Stimulated activated CD4-positive, alpha-beta T cell treated with anti-CD3 and anti-CD28 coated beads, Interleukin-1b, Interleukin-23, amount 100 ng/mL, for 24 hours (primary cell): ENCODE measurements around the gene COX4I1.
"Not testable (repeated sequence)": the region's sequence is repeated elsewhere in the genome, so short reads cannot be mapped to it uniquely, and the experiment has no call there.

ENCODE experiments used
- DNase-seq, 4 experiments: peaks; one replicate each; pipeline ENCODE4 v3.0.0-alpha.2; 2020; ENCODE audit warnings: low read depth in 4 of 4, low spot score in 1 of 4

Gene COX4I1

DNA sequence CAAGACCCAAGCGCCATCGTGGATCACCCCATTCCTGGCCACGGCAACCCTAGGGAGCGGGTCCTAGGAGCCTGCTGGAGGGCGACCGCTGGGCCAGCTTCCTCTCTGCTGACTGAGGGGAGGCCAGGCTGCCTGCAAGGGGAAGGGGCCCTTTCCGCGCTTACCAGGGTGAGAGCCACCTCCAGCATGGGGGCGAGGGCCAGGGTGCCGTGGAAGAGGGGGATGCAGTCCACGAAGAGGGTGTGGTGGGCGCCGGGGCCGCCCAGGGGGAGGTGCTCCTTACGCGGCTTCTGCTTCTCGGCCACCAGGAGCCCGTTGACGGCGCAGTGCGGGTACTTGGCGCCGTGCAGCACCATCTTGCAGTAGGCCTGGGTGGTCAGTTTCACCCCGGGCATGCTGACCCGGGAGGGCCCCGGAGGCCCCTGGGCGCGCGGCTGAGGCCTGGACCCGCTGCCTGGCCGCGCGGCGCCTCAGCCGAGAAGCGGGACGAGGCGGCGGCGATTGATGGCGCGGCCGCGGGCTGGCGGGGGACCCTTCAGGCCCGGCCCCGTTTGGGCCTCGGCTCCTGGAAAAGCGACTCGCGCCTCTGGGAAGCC is 496 bp upstream of the COX4I1 start:
- peak in 2 of 4 experiments; percentile 6 to 10 for DNase-seq

DNA sequence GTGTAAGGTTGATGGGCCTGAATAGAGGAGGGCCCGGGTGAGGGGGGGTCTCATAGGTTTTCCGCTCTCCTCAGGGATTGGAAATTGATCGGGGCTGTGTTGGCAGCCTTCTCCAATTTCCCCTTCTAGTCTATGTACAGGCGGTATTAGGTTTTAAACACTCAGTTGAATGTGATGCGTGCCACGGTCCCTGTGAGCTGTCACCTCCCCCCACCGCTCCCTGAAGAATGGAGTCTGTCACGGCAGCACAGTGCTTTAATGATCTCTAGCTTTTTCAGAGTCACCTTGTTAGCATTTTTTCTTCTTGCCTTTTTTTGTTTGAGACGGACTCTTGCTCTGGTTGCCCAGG is 800 bp downstream of the COX4I1 start:
- DNase-seq, result no peak

DNA sequence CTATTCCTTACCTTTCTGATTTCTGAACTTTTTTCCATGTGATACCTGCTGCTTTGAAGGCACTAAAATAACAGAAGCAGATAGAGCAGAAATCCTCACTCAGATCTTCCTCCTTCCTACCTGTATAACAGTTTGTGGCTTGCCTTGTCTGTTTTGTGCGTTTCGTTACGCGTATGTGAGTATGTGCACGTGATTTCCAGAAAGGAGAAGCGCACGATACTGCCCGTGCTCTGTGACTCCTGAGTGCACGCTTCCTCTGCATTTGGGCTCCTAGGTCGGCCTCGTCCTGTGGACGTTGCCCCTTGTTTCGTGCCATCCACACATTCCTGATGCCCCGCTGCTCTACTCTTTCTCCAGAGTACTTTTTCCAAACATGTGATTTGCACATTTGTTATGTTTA is 4.1 kb downstream of the COX4I1 start:
- DNase-seq, result no peak

DNA sequence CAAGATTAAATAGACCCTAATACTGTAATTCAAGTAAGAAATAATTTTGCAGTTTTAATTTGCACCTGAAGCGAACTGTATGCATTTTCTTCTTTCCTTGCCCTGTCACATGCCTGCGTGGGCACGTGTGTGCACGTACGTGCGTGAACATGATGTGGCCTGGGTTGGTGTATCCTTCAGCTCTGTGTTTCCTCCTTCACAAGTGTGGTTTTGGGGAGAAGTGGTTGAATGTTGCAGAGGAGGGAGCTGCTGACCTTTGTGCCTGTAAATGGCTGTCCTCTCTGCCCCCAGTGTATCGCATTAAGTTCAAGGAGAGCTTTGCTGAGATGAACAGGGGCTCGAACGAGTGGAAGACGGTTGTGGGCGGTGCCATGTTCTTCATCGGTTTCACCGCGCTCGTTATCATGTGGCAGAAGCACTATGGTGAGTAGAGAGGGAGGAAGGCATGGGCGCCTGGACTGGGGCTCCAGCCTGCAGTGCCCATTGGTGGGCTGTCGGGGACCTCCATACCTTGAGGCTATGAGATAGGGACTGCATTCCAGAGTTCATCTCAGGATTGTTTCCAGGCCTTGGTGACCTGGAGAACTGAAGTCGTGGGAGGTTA is 6.0 kb downstream of the COX4I1 start:
- no peak for DNase-seq

DNA sequence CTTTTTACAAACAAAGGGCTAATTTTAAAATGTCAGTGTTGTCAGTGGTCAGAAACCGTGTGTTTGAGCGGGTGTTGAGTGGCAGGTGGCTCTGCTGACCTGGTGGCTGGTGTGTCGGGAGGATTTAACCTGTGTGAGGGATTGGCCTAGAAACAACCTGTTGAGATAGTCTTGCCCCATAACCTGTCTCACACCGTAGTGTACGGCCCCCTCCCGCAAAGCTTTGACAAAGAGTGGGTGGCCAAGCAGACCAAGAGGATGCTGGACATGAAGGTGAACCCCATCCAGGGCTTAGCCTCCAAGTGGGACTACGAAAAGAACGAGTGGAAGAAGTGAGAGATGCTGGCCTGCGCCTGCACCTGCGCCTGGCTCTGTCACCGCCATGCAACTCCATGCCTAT is 7.0 kb downstream of the COX4I1 start:
- DNase-seq, result no peak

DNA sequence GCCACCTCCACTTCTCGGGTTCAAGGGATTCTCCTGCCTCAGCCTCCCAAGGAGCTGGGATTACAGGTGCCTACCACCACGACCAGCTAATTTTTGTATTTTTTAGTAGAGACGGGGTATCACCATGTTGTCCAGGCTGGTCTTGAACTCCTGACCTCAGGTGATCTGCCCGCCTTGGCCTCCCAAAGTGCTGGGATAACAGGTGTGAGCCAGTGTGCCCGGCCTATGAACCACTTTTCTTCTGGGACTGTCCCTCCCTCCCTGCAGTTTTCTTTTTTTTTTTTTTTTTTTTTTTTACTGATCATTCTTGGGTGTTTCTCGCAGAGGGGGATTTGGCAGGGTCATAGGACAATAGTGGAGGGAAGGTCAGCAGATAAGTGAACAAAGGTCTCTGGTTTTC is 7.8 kb downstream of the COX4I1 start:
- DNase-seq, result not testable (repeated sequence)

DNA sequence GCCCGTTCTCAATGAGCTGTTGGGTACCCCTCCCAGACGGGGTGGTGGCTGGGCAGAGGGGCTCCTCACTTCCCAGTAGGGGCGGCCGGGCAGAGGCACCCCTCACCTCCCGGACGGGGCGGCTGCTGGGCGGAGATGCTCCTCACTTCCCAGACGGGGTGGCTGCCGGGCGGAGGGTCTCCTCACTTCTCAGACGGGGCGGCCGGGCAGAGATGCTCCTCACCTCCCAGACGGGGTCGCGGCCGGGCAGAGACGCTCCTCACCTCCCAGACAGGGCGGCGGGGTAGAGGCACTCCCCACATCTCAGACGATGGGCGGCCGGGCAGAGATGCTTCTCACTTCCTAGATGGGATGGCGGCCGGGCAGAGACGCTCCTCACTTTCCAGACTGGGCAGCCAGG is 8.6 kb downstream of the COX4I1 start:
- not testable (repeated sequence) for DNase-seq

DNA sequence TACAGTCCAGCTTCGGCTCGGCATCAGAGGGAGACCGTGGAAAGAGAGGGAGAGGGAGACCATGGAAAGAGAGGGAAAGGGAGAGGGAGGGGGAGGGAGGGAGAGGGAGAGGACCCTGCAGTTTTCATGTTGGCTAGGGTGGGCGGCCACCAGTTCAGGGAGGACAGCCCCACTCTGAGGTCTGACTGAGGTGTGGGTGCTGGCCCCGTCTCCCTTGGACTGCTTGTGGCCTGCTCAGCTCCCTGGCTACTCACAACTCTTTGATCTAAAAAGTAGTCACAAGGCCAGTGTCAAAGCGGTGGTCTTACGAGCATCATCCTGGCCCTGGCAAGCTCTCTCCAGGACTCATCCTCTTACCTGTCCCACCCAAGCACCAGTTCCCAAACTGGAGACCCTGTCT is 9.4 kb downstream of the COX4I1 start:
- no peak for DNase-seq

DNA sequence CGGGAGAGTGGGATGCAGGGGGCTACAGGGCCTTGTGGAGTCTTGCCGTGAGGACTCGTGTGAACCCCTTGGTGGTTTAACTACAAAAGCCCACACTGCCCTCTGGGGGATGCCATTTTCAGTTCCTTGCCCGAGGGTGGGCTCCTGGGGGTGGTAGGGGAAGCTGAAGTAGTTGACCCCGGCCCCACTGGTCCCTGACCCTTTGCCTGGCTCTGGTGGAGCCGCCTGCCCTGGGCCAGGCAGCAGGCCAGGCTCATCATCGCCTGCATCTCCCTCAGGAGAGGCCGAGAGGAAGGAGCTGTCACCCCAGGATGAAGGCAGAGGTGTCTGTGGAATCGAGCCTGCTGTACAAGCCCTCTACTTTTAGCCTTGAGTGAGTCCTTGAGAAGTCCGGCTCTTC is 10.2 kb downstream of the COX4I1 start:
- no peak for DNase-seq

DNA sequence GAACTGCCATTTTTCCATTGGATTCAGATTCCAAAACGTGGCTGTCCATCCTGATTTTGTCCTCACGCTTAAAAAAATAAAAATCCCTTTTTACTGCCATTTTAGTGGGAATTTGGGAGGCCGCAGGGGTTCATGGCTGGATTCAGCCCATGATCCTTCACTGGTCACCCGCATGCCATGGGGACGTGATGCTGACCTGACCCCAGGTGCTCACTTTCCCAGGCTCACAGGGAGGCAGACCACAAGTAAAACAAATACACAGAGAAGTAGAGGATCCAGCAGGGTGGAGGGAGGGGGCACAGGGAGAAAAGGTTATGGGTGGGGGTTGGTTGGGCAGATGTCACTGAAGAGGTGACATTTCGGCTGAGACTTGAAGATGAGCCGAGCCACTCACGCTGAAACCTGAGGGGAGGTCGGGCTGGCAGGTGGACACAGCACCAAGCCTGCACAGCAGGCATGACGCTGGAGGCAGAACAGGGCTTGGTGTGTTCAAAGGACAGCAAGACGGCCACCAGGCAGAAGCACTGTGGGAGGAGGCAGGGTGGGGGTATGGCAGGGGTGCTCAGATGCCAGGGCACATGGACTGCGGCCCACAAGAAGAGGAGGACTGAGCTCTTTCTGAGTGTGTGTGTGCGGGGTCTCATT is 10.7 kb downstream of the COX4I1 start:
- no peak for DNase-seq

DNA sequence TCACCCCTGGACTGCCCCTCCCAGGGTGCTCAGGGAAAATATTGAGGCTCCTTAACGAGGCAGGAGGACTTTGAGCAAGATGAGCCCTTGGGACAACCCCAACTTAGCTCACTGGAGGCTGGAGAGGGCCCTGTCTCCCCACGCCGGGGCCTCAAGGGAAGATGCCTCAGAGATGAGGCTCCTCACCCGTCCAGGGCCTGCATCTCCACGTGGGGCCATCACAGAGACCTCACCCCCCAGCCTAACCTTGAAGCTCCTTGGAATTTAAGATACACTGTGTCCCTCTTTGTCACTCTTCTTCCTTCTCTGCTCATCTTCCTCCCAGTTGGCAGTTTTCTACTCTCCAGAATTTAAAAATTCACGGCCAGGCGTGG is 11.2 kb downstream of the COX4I1 start:
- no peak for DNase-seq

DNA sequence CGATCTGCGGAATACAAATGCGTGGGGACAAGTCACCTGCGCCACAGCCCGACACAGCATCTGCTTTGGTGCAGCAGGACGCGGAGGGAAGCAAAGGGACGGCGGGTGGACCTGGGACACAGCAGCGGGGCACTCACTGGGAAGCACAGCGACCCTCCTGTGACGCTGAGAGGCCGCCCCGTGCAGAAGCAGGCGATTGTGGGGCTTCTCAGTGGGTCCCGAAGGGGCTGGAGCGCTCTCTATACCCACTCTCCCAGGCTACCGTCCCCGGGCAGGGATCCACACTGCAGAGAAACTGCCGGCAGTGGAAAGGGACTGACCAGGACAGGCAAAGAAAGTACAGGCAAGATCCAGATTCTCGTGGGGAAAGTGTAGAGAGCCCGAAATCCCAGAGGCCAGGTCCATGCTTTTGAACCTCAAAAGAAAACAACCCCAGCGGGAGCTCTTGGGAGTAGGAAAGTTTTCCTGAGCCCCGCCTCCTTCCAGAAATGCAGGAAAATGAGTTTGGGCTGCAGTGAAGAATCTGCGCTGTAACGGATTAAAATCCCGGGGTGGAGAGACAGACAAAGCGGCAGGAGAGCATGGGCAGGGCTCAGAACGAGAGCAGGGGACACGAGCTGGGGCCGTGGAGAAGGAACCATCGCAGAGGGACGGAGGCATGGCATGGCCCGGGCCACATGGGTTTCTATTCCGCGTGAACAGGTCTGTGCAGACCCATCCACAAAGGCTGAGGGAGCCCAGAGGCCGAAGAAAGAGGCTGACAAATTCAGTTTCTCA is 12.7 kb downstream of the COX4I1 start:
- no peak for DNase-seq

DNA sequence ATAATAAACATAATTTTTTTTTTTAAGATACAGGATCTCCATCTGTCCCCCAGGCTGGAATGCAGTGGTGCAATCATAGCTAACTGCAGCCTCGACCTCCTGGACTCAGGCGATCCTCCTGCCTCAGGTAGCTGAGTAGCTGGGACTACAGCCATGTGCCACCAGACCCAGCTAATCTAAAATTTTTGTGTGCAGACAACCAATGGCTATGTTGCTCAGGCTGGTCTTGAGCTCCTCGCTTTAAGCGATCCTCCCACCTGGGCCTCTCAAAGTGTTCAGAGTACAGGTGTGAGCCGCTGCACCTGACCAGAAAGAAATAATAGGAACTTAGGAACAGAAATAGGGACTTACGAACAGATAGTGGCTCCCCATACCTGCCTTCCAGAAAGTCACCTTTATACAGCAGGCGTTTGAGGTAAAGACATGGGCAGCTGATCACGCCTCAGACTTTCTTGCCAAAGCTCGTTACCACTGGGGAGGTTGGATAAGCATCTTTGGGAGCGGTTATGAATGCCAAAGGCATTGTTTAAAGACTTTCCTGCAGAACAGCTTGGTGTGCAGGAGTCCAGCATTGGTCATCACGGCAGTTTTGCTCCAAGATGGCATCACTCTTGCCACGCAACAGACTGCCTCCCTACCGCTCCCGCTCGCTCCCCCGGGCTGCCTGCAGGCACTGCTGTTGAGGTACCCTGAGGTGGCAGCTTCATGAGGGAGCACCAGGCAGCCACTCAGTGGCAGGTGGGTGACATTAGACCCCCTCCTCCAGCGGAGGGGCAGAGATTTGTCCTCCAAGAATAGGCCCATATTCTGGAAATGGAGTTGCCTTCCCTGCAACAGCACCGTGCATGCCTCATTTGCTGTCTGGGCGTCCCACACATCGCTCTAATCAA is 13.6 kb downstream of the COX4I1 start:
- no peak for DNase-seq

DNA sequence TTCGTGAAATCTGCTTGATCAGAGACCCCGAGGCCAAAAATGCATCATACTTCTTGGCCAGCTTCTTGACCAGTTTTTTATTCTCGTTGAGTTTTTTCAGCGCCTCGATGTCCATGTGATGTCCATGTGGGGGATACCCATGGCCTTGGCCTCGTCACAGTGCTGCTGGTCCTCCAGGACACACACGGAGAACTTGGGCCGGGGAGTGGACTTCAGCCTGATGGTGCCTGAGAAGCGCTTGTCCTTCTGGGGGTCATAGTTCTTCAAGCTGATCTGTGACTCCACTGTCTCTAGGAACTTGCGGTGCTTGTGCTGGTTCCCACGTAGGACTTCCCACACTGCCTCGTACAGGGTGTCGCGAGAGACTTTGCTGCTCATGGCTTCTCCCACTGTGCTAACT is 16.7 kb downstream of the COX4I1 start:
- no peak for DNase-seq

DNA sequence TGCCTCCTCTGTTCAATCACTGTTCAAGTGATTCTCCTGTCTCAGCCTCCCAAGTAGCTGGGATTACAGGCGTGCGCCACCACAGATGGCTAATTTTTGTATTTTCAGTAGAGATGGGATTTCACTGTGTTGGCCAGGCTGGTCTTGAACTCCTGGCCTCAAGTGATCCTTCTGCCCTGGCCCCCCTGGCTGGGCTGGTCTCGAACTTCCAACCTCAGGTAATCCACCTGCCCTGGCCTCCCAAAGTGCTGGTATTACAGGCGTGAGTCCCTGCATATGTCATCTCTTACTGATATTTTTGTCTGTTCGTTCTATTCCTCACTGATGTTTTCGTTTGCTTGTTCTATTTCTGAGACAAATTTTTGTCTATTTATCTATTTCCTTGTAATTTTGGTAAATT is 17.7 kb downstream of the COX4I1 start:
- DNase-seq, result not testable (repeated sequence)

DNA sequence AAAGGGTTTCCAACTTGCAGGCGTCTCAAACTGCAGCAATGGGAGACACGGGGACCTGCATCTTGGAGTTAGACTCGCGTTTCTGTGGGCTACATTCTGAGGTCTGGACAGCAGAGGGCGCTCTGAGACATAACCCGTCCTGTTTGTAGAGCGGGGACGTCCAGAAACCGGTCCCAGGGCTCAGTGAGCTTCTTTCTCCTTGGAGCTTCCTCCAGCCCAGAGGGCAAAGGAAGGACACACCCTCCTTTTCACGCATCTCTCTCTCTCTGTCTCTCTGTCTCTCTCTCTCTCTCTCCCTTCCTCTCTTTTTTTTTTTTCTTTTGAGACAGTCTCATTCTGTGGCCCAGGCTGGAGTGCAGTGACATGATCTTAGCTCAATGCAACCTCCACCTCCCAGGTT is 19.8 kb downstream of the COX4I1 start:
- peak; percentile 79 to 88 (median 82) for DNase-seq

DNA sequence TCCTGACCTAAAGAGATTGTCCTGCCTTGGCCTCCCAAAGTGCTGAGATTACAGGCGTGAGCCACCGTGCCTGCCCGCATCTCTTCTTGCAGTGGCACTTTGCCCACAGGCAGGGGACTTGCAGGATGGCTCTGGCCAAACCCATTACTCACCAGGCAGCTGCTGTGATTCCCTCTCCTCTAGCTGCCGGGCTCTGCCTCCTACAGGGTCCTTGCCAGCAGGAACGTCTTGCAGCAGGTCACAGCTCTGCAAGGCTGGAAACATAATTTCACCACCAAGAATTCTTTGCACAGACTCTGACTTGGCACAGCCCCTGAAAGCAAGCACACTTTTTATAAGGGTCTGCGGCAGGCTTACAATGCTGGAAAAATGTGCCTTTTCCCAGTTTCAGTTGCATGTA is 20.3 kb downstream of the COX4I1 start:
- DNase-seq, result no peak

DNA sequence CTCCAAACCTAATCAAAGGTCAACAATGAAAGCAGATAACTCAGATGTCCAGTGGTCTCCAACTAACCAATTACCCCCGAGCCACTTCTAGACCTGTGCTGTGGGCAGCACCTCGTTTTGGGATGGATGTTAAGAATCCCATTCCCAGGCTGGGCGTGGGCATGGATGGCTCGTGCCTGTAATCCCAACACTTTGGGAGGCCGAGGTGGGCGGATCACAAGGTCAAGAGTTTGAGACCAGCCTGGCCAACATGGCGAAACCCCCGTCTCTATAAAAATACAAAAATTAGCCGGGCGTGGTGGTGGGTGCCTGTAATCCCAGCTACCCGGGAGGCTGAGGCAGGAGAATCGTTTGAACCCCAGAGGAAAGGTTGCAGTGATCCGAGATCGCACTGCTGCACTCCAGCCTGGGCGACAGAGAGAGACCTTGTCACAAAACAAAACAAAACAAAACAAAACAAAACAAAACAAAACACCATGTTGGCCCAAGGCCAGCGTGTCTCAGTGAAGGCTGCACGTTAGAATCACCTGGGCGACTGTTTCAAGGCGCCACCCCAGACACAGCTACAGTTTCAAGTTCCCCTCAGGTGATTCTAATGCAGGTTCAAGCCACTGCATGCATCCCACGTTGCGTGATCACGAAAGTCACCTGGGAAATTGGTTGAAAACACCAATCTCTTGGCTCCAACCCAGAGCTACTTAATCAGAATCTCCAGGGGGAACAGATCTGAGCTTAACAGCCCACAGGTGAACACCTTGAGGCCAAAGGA is 21.3 kb downstream of the COX4I1 start:
- no peak for DNase-seq

DNA sequence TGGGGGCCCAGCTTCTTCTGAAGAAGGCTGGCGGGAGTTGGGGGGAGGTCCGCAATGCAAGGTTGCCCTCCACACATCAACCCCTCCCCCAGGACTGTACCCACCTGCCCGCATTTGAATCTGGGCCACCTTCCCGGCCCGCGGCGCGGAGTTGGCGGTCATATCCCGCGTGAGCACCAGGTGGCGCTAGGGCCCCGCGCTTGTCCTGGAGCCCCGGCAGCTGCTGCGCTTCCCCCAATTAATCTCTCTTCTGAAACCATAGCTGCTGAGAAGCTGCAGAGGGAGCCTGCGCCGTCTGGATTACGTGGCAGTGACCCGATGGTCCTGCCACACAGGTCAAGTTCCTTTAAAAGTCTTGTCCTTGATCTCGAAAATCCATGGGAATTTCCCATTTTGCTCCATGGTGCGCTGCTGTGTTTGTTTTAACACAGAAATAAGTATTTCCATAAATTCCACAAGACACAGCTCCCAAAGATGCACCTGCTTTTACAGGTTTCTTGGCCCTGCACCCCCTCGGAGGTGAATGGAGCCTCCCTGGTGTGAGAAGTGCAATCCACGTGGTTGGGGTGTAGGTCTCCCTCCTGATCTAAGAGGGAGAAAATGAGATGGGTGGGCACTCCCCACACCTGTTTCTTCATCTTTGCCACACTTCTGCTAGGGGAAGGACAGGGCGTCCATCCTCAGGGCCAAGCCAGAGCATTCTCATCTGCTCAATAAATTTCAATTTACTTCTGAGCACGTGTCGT is 22.1 kb downstream of the COX4I1 start:
- peak; percentile 49 to 80 (median 72) for DNase-seq

DNA sequence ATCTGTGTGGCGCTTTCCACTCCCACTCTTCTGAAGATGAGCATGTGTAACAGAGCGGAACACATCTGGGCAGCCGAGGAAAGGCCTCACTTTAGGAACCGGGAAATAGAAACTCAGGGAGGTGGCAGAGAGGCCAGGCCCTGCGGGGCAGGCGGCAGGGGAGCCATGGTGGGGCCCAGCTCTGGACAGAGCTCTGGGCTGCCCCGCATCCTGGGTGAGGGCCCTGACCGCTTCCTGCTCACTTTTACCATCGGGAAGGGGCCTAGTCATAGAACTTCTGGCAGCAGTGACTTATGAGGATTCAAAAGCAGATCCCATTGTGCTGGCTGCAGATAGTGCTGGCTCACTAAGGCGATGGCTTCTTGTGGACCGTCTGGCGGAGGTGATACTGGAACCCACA is 22.6 kb downstream of the COX4I1 start:
- no peak for DNase-seq
